ENCODE measurements around the gene VAV2.

The VAV2 gene

GRCh38 chr9:133981589-133981957, 10.6 kb downstream of the VAV2 start:
- no peak for DNase-seq (ENCODE audit: low read depth in 1 of 2, low spot score in 1 of 2)

GRCh38 chr9:133980864-133981588, 11.1 kb downstream of the VAV2 start:
- DNase-seq (ENCODE audit: low read depth in 1 of 2, low spot score in 1 of 2) = no peak

- no peak for DNase-seq (ENCODE audit: low read depth in 1 of 2, low spot score in 1 of 2)
Measured at GRCh38 chr9:133979921-133980863, 11.9 kb downstream of the VAV2 start.

GRCh38 chr9:133979273-133979920, 12.7 kb downstream of the VAV2 start:
- no peak for DNase-seq (ENCODE audit: low read depth in 1 of 2, low spot score in 1 of 2)

GRCh38 chr9:133978899-133979272, 13.2 kb downstream of the VAV2 start:
- no peak for DNase-seq (ENCODE audit: low read depth in 1 of 2, low spot score in 1 of 2)

- no peak for DNase-seq (ENCODE audit: low read depth in 1 of 2, low spot score in 1 of 2)
Measured at GRCh38 chr9:133978226-133978898, 13.8 kb downstream of the VAV2 start.

GRCh38 chr9:133977421-133978201, 14.5 kb downstream of the VAV2 start:
- no peak for DNase-seq (ENCODE audit: low read depth in 1 of 2, low spot score in 1 of 2)

GRCh38 chr9:133976887-133977286, 15.2 kb downstream of the VAV2 start:
- no peak for DNase-seq (ENCODE audit: low read depth in 1 of 2, low spot score in 1 of 2)

GRCh38 chr9:133976191-133976861, 15.8 kb downstream of the VAV2 start:
- DNase-seq (ENCODE audit: low read depth in 1 of 2, low spot score in 1 of 2) = no peak

GRCh38 chr9:133975511-133975910, 16.6 kb downstream of the VAV2 start:
- DNase-seq (ENCODE audit: low read depth in 1 of 2, low spot score in 1 of 2) = no peak

GRCh38 chr9:133974631-133975341, 17.3 kb downstream of the VAV2 start:
- DNase-seq (ENCODE audit: low read depth in 1 of 2, low spot score in 1 of 2) = no peak

GRCh38 chr9:133973791-133974630, 18.1 kb downstream of the VAV2 start:
- no peak for DNase-seq (ENCODE audit: low read depth in 1 of 2, low spot score in 1 of 2)

- no peak for DNase-seq (ENCODE audit: low read depth in 1 of 2, low spot score in 1 of 2)
Measured at GRCh38 chr9:133973111-133973790, 18.9 kb downstream of the VAV2 start.

- DNase-seq (ENCODE audit: low read depth in 1 of 2, low spot score in 1 of 2) = no peak
Measured at GRCh38 chr9:133971981-133972941, 19.9 kb downstream of the VAV2 start.

GRCh38 chr9:133971121-133971951, 20.8 kb downstream of the VAV2 start:
- DNase-seq (ENCODE audit: low read depth in 1 of 2, low spot score in 1 of 2) = no peak

- no peak for DNase-seq (ENCODE audit: low read depth in 1 of 2, low spot score in 1 of 2)
Measured at GRCh38 chr9:133970581-133971058, 21.5 kb downstream of the VAV2 start.
